GM19193 (cell line): ENCODE results near the gene SERPINA7.

Source experiments
- POLR2A ChIP-seq: IDR thresholded peaks from 4 replicates; pipeline ENCODE4 v1.6.1; 2011; ENCODE audit not compliant: insufficient read depth, insufficient read length; ENCODE audit errors: extremely low read depth

The SERPINA7 gene

GRCh38 chrX:105999294-105999693 is 39.2 kb downstream of the SERPINA7 start:
- no peak for TF ChIP-seq POLR2A
